HFF-Myc (cell line): ENCODE data around the gene SLC10A2.

Experiments
- DNase-seq: peaks from one replicate; pipeline ENCODE4 v3.0.0-alpha.2; 2011; ENCODE audit warnings: low read depth; ENCODE audit errors: extremely low read depth
- H3K4me3 ChIP-seq: replicated peaks from 2 replicates; pipeline ENCODE4 v1.5.1; 2011; ENCODE audit warnings: low read depth, mild to moderate bottlenecking, control low read depth, low read length
- CTCF ChIP-seq: IDR thresholded peaks from 2 replicates; pipeline ENCODE4 v1.5.1; 2012; ENCODE audit warnings: mild to moderate bottlenecking, low read depth, low read length, control low read depth; ENCODE audit errors: missing control alignments

The SLC10A2 gene

GRCh38 chr13:103056008-103056407 lies 10.2 kb downstream of the SLC10A2 start:
- DNase-seq: no peak
- H3K4me3 ChIP-seq: no peak overlapping the region
- no peak for TF ChIP-seq CTCF

DNA sequence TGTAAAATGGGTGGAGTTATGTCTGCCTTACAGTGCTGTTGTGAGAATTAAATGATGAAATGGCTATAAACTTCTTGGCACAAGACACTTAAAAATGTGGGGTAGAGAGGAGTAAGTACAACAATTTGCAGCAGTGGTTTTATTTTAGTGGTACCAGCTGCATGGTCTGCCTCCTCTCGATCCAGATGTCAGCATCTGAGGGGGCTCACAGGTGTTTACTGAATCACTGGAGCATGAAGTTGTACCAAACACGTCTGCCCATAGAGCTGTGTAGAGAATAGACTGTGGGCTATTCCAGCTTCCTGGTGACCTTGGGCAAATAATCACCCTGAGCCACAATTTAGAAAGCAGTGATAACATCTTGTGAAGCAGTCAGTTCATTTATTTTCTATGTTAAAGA lies 11.1 kb downstream of the SLC10A2 start:
- DNase-seq: no peak
- no peak overlapping the region for H3K4me3 ChIP-seq
- TF ChIP-seq CTCF: no peak

DNA sequence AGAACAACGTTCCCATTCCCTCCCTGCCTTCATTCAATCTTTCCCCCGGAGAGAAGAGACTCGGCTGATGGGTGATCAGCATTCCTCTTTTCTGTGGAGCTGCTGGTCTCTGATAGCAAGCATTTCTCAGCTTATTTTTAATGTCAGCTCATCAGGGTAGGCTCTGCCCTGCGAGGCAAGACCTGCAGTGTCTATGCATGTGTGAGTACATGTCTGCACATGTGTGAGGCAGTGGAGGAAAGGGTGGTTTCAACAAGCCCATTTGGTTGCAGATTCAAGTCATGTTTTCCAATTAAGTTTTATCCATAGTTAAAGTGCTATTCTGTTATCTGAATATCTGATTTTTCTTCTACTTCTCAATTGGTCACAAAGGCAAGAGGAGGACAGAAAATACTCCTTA lies 19.5 kb downstream of the SLC10A2 start:
- no peak overlapping the region for H3K4me3 ChIP-seq
- TF ChIP-seq CTCF: no peak
- DNase-seq: no peak

GRCh38 chr13:103044056-103044455 lies 22.2 kb downstream of the SLC10A2 start:
- DNase-seq: no peak
- H3K4me3 ChIP-seq: no peak overlapping the region
- no peak for TF ChIP-seq CTCF

DNA sequence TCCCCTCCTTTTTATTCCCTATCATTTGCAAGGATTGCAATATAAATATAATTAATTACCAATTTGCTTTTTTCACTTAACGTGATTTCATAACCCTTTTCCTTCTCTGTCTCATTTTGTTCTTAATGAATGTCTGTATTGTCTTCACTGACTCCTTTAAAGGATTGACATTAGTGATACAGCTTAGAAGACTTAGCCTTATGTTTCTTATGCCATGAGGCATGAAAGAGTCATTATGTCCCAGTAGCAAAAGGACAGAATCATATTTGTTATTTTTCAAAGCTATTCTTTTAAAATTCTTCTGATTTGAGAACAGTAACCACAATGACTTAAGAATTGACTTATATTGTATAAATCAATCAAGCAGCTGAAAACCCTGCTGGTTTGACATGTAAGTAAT lies 26.2 kb downstream of the SLC10A2 start:
- no peak for TF ChIP-seq CTCF
- DNase-seq: no peak
- H3K4me3 ChIP-seq: no peak overlapping the region

DNA sequence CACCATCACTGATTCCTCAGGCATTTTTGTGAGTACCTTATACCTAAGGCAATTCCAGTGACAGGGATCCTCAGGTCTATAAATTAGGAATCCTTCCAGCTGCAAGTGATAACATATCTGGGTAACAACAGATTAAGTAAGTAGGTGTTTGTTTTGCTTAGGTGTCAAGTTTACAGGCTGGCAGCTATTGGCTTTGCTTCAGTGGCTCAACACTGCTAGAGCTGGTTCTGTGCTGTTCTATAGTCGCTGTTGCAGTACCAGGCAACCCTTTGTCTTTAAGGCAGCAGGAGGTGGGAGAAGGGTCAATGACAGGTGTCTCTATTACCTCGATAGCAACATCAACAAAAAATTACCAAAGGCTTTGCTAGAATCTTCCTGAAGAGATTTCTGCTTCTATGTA lies 27.0 kb downstream of the SLC10A2 start:
- TF ChIP-seq CTCF: no peak
- DNase-seq: no peak
- no peak overlapping the region for H3K4me3 ChIP-seq

- TF ChIP-seq CTCF: no peak
- no peak for DNase-seq
- no peak overlapping the region for H3K4me3 ChIP-seq
Observed at GRCh38 chr13:103036268-103036667, 29.9 kb downstream of the SLC10A2 start.
